ENCODE measurements around the gene TECTB.

The TECTB gene

DNA sequence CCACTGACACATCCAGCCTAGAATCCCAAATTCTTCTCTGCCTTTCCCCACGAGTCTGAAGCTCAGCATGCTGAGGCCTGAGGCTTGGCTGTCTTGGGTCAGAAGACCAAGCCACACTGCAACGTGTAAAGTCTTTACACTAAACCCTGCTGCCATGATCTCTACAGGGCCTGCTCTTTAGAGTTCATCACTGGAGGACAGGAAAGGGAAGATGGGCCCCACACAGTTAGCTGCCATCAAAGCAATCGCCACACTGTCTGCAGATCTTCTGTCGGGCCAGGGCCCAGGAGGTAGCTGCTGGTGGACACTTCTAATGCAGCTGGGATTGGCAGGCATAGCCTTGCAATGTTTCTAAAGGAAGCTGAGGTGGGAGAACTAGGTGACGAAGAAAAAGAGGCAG, 8.4 kb upstream of the TECTB start:
- in situ Hi-C loops (cut with MboI; ENCODE audit: low sequenced_read_pairs) = no loop called here

DNA sequence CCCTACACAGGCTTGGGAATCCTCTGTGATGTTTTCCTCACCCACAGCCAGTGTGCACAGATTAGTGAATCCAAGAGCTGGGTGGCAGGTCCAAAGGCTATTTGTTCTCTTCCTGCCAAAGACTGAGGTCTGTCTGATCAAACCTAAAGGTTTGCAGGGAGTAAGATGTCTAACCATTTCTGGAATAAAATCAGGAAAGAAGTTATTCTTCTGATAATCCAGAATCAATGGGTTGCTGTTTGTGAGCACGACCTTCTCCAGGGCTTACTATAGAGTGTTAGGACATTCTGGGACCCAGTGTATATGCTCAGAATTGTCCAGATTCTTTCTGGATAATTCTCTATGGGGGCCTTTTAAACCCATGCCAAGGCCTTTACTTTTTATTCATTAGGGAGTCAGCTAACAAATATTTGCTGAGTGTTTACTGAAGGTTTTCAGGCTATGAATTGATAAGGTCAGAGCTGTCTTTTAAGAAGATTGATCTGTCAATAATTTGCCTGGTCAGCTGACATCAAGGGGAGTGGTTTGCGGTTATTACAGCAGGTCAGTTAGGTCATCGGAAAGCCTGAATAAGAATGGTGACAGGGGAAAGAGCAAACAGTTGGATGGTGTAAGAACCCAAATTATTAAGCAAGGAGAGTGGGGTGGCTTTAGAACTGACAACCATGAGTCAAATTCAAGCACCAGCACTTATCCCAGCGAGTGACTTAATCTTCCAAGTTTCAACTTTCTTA, 7.5 kb upstream of the TECTB start:
- in situ Hi-C loops (cut with MboI; ENCODE audit: low sequenced_read_pairs) = no loop called here

DNA sequence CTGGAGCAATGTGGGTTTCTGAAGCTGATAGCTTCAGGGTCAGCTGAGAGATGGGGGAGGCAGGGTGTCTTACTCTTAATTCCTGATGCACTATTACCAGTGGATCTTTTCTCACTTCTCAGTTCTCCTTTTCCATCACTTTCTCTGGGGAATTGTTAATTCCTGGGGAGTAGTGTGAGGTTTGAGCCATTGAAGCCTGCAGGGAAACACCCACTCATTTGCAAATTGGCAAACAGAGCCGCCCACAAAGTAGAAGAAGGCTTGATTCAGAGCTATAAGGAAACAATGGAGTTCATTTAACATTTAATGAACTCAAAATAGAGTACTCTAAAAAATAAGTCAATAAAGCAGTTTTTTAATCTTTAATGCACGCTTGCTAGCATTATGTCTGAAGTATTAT, 4.3 kb upstream of the TECTB start:
- in situ Hi-C loops (cut with MboI; ENCODE audit: low sequenced_read_pairs) = no loop called here

DNA sequence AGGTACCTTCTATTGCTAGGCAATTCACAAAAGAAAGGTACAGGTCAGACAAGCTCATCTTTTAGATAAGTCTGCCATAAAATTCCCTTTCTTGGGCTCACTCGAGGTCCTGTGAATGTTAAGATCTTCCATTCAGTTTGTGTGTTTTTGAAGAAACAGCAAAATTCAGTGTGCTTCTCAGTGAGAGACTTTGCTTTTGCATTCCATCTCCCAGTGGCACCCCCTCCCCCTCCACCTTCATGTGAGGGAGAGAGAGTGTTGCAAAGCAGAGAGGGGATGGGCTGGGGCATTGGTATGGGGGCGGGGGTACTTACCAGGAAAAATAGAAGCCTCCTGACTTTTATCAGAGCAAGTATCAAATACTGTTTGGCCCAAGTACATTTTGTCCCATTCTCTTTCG, 3.8 kb upstream of the TECTB start:
- in situ Hi-C loops (cut with MboI; ENCODE audit: low sequenced_read_pairs) = no loop called here

DNA sequence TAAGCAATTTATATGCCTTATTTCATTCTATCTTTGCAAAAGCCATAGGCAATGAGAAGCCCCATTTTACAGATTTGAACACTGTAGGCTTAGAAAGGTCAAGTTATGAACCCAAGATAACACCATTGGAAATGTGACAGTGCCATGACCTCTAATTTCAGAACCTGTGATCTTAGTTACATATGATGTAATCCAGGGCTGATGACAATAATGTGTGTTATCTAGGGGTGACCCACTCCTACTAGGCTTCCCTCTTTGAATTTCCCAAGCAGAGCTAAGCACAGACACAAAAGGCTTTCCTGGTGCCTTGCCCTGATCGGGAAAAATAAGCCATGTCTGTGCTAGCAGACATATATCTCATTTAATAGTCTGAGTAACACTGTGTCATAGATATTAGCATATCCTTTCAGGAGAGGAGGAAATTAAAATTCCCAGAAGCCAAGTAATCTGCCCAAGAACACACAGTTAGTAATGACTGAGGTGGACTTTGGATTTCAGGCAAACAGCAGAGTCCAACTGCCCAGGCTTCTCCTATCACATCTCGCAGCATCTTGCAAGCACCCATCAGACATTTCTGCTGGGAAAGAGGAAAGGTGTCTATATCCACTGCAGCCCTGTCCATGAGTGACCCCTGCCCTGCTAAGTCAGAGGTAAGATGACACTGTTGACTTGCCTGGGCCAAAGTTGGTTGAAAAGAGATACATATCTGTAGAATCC, 2.8 kb upstream of the TECTB start:
- in situ Hi-C loops (cut with MboI; ENCODE audit: low sequenced_read_pairs) = no loop called here

DNA sequence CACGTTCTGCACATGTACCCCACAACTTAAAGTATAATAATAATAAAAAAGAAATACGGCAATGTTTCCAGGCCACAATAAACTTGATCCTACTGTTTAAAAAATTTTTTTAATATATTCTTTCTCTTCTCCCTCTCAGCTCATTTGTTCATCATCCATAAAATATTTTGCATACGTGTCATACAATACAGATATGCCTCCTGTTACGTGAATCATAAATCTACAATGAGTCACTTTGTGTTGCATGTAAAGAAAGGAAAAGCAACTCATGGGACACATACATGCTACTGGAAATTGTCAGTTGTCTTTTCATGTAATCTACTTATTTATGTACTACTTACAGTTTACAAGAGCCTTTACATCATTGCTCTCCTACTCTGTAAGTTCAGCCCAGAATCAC, 1.1 kb upstream of the TECTB start:
- in situ Hi-C loops (cut with MboI; ENCODE audit: low sequenced_read_pairs) = no loop called here

DNA sequence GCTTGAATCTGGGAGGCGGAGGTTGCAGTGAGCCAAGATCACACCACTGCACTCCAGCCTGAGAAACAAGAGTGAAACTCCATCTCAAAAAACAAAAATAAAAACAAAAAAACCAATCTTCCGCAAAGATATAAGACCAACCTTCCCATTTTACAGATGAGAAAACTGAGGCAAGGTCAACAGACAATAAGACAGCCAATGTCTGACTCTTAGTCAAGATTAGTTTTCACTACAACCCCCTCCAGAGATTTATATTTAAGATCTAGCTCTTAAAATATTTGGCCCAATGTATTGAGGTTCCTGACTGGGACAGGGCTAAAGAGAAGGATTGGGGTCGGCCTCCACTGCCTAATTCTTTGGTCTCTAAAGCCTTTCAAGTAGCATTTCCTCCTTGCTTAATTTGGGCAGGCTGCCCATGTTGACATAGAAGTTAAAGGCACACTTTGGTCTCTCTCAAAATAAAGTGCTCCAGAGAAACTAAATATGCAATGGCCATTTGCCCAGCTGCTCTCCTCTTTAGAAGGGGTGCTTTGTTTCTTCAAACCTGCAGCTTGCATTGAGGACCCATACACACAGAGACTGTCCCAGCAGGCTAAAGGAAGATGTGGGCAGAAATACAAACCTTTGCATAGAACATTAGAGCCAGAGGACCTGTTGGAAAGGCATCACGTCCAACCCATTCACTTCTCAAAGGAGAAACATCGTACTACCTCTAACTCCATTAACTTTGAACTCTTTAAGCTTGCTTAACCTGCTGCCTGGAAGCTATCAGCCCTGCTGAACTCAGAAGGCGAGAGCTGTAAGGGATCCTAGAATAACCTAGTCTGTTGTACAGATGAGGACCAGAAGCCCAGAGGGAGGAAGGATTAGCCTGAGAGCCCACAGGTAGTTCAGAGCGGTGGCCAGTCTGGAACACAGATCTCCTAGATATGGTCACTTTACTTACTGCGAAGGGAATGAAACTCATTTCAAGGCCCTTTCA, 3.9 kb downstream of the TECTB start:
- in situ Hi-C loops (cut with MboI; ENCODE audit: low sequenced_read_pairs) = no loop called here

DNA sequence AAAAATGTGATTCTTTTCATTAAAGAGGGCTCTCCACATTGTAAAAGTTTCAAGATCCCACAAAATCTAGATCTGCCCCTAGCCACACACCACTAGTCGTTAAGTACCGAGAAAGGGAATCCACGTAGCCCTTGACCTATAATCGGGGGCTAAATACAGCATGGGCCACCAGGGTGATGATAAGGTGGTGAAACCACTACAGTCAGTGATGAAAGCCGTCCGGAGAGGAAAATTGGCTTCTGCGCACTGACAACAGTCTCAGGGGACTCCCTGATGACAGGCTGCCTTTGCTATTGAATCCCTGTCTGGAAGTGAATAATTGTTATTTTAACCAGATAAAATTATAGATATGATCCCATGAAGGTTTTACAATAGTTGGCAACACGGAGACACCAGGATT, 4.6 kb downstream of the TECTB start:
- in situ Hi-C loops (cut with MboI; ENCODE audit: low sequenced_read_pairs) = no loop called here

DNA sequence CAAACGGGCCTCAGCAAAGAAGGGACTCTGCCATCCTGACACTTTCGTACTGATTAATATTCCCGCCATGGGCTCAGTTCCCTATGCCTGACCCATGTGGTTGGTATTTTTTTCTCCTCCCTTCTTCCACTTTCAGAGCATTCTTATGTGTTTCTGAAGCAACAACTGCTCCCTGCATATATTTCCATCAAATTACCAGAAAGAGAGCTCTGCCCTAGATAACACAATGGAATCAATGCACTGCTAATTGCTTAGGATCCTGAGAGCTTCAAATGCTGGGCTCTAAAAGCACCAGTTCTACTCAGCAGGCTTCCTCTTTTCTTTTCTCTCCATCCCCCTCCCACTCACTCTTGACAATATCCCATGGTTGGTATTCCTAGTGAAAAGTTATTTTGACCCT, 5.3 kb downstream of the TECTB start:
- in situ Hi-C loops (cut with MboI; ENCODE audit: low sequenced_read_pairs) = no loop called here

DNA sequence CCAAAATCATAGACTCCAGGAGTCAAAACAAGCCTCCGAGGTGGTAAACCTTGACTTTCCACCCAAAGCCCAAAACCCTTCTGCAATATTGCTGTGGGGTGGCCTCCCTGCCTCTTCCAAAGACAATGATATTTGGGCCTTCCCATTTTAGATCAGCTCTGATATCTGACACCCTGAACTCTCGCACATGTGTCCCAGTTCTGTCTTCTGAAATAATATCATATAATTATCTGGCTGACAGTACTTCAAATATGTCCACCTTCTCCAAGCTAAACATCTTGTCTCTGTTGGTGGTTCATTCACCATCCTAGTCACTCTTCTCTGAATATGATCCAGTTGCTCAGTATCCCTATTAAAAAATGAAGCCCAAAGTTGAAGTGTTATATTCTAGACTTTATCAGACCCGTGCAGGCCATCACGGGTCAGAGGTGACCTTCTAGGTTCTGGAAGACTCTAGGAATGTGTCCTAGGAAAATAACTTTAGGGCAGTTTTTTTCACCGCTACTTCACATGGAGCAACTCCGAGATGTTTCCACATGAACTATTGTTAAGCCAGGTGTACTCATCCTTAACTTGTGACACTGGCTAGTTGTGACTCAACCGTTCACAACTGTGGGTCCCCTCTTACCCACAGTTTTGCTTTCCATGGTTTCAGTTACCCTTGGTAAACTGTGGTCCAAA, 6.3 kb downstream of the TECTB start:
- in situ Hi-C loops (cut with MboI; ENCODE audit: low sequenced_read_pairs) = no loop called here

DNA sequence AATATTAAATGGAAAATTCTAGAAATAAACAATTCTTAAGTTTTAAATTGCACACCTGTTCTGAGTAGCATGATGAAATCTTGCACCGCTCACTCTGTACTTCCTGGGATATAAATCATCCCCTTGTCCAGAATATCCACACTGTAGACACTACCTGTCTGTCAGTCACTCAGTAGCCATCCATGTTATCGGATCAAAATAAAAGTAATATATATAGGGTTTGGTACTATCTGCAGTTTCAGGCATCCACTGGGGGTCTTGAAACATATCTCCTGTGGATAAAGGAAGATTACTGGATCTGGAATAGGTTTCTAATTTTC, 6.8 kb downstream of the TECTB start:
- in situ Hi-C loops (cut with MboI; ENCODE audit: low sequenced_read_pairs) = no loop called here

DNA sequence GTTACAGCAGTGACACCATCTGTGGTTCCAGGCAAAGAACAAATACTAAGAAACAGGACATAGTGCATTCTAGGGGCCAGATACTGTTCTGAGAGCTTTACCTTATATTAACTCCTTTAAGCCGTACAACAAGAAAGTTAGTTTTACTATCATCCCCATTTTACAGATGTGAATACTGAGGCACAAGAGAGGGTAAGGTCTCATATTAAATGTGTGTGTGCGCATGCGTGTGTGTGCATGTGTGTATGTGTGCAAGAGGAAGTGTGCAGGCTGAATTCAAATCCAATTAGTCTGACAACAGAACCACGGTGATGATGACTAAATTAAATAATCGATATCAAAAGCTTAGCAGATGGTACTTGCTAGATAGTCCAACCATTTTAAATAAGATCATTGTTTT, 11.0 kb downstream of the TECTB start:
- in situ Hi-C loops (cut with MboI; ENCODE audit: low sequenced_read_pairs) = no loop called here

DNA sequence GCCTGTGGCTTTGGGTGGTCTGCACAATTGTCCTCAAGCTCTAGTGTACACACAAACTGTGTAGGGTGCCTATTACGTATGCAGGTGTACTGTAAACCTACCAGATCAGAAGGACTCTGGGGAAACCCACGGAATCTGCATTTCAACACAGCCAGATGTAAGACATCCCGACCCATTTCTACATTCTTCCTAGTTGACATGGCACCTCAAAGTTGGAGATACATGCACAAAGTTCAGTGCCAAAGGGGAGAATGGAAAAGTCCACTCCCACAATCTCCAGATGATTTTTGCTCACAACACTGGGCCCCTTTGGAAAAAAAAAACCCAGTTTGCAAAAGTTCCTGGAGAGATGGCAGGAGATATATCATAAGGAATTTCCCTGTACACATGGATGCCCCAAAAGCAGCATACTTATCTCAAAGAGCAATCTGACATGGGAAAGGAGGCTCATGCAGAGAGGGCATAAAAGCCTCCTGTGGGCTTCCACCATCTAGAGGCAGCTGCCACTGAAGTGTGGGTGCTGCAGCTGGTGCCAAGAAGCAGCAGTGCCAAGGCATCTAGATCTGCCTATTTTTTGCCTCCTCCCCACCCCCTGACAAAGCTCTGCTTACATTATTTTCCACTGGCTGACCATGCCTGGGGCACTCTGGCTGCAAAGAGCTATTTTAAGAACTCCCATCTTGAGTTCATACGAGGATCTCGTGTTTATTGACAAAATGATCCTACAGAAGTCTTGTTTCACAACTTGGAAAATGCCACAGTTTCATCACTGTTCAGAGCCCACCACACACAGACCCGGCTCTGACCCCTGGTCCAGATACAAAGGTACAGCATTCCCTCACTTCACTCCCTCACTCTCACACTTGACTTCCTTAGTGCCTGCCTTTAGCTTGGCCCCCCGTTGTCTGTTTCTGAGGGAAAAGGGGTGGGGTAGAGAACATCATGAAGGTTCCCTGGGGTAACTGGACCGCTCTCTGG, 12.9 kb downstream of the TECTB start:
- in situ Hi-C loops (cut with MboI; ENCODE audit: low sequenced_read_pairs) = no loop called here

DNA sequence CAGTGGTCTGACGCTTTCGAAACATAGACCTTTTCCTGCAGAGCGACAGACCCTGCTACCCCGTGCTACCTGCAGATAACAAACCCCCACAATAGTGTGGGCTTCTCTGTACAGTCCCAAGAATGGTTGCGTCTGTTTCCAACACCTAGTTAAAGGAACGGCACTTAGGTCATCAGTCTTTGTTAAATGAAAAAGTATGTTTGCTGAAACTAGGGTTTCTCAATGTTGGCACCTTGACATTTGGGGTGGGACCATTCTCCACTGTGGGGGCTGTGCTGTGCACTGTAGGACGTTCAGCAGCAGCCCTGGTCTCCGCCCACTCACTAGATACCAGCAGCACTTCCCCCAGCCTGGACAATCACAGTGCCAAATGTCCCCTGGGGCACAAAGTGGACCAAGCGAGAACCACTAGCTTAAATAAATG, 13.7 kb downstream of the TECTB start:
- in situ Hi-C loops (cut with MboI; ENCODE audit: low sequenced_read_pairs) = no loop called here

DNA sequence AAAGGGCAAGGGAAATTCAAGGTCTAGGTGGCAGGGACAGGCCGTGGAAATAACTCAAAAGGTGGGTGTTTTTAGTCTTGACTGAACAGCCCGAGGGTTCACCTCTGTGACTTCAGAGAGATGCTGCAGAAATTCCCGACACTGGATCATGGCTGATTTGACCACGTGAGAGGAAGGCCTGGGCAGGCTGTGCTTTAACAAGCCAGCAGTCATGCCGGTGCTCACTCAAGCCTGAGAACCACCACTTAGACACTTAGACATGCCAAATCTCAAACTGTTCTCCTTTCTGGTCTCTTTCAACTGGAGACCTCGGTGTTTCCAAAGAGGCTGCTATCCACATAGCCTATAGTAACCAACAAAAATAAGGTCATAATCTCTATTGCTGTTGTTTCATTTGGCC, 15.4 kb downstream of the TECTB start:
- in situ Hi-C loops (cut with MboI; ENCODE audit: low sequenced_read_pairs) = no loop called here

DNA sequence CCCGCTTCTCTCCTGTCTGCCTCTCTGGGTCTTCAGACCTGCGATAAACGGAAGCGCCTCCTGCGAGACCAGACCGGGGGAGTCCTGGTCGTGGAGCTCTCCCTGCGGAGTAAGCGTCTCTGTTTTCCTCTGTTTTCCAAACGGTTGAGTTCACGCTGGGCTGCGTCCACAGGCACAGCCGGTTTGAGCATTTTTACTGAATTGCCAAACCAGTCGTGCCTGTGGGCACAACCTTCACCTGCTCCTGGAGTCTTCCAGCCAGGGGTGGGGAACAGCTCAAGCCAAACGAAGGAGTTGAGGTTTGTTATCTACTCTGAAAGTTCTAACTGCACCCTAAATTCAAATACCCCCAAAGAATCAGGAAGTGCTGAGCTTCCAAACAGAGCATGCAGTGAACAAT, 16.3 kb downstream of the TECTB start:
- in situ Hi-C loops (cut with MboI; ENCODE audit: low sequenced_read_pairs) = no loop called here

DNA sequence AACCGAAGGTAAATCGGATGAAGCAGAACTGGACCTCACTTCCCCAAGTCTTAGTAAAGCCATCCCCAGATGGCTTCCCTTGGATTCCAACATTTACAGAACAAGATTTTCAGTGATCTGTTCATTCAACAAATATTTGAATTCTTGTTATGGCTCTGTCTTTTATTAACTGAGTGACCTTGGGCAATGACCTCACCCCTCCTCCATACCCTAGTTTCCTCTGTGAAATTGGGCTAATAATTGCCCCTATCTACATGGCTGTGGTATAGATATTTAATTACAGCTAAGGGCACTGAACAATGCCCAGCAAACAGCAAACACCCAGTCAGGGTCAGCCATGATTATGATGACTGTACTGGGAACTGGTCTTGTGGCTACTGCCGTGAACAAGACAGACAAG, 19.1 kb downstream of the TECTB start:
- in situ Hi-C loops (cut with MboI; ENCODE audit: low sequenced_read_pairs) = no loop called here

DNA sequence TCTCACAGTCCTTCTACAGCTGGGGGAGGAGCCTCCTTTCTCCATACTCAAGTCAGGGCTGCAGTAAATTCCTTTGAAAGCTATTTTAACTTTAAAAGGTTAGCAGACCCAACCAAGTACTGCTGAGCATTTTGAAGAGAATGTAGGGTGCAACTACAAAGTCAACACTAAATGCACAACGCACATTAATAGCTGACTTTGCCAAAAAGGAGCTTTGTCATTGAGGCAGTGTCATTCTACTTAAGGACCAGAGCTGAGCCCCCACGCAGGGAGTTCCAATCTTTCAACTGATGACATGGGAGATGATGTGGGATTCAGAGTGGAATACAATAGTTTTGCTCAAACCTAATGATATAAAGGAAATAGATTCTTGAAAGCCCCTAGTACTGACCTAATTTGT, 20.3 kb downstream of the TECTB start:
- in situ Hi-C loops (cut with MboI; ENCODE audit: low sequenced_read_pairs) = no loop called here

DNA sequence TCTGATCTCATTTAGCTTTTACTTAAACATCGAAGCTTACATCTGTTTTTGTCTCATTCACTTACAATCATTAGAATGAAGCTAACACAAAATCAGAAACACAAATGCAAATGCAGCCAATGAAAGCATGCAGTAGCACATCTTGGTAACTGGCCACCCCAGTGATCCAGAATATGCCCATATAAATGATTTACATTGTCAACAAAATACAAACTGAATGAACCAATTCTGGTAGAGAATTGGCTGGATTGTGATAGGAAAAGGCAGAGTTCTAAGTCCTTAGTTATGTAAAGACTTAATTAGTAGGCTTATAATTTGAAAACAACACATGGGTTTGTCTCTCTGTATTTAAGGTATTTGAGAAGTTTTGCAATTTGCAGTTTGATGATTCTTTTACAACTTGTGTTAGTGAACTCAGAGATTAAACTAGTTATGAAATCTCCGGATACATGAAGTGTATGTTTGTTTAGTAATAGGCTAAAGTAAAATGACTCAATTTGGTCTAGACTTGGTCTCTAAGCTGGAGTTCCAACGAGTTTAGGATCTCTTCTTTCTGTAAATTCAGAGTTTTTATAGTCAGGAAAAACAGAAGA, 21.2 kb downstream of the TECTB start:
- in situ Hi-C loops (cut with MboI; ENCODE audit: low sequenced_read_pairs) = no loop called here
